ENCODE data around the gene SYTL2.

Gene SYTL2

GRCh38 chr11:85827748-85828639, 17.1 kb upstream of the SYTL2 start:
- peak; percentile 72 for DNase-seq

- peak; percentile 12 for DNase-seq
Observed at GRCh38 chr11:85826116-85826855, 15.3 kb upstream of the SYTL2 start.

- no peak for DNase-seq
Observed at GRCh38 chr11:85825616-85826015, 14.7 kb upstream of the SYTL2 start.

GRCh38 chr11:85823816-85824215, 12.9 kb upstream of the SYTL2 start:
- peak; percentile 96 for DNase-seq

GRCh38 chr11:85822814-85823213, 11.9 kb upstream of the SYTL2 start:
- no peak for DNase-seq

GRCh38 chr11:85821636-85822035, 10.7 kb upstream of the SYTL2 start:
- DNase-seq, result no peak

GRCh38 chr11:85819441-85819840, 8.5 kb upstream of the SYTL2 start:
- no peak for DNase-seq

GRCh38 chr11:85815186-85815931, 4.4 kb upstream of the SYTL2 start:
- no peak for DNase-seq

- no peak for DNase-seq
Observed at GRCh38 chr11:85813721-85814120, 2.8 kb upstream of the SYTL2 start.

GRCh38 chr11:85811624-85812023, 683 bp upstream of the SYTL2 start:
- no peak for DNase-seq

- DNase-seq, result no peak
Observed at GRCh38 chr11:85810521-85810870, 445 bp downstream of the SYTL2 start.

- DNase-seq, result no peak
Observed at GRCh38 chr11:85809863-85810262, 1.1 kb downstream of the SYTL2 start.

- DNase-seq, result no peak
Observed at GRCh38 chr11:85809191-85809590, 1.8 kb downstream of the SYTL2 start.

GRCh38 chr11:85806876-85807275, 4.1 kb downstream of the SYTL2 start:
- DNase-seq, result no peak

- no peak for DNase-seq
Observed at GRCh38 chr11:85806016-85806415, 4.9 kb downstream of the SYTL2 start.

GRCh38 chr11:85805387-85805786, 5.6 kb downstream of the SYTL2 start:
- no peak for DNase-seq

GRCh38 chr11:85803920-85804319, 7.0 kb downstream of the SYTL2 start:
- DNase-seq, result no peak

- DNase-seq, result no peak
Observed at GRCh38 chr11:85803303-85803702, 7.6 kb downstream of the SYTL2 start.

GRCh38 chr11:85801527-85801926, 9.4 kb downstream of the SYTL2 start:
- no peak for DNase-seq

- no peak for DNase-seq
Observed at GRCh38 chr11:85800595-85801342, 10.2 kb downstream of the SYTL2 start.

- DNase-seq, result no peak
Observed at GRCh38 chr11:85799142-85799541, 11.8 kb downstream of the SYTL2 start.

GRCh38 chr11:85798361-85798760, 12.6 kb downstream of the SYTL2 start:
- DNase-seq, result no peak
